H9 (cell line): ENCODE data around the gene NRXN2. TPM values are rescaled to one million over a fixed set of nuclear protein-coding genes. Genes with fewer than 3 reads are reported as not detected.

ENCODE experiments used
- DNase-seq: peaks from one replicate; pipeline ENCODE4 v3.0.0-alpha.2; 2017
- H2AFZ ChIP-seq: one replicate; pipeline ENCODE4 v1.6.1; 2013; ENCODE audit warnings: mild to moderate bottlenecking, low read length, control low read depth, moderate library complexity
- H2AK5ac ChIP-seq: 2 replicates; pipeline ENCODE4 v1.6.1; 2013; ENCODE audit warnings: low read length, control low read depth, mixed read lengths; ENCODE audit not compliant: insufficient read length
- H2BK120ac ChIP-seq: one replicate; pipeline ENCODE4 v1.6.1; 2013; ENCODE audit warnings: low read depth, mild to moderate bottlenecking, low read length, control low read depth, inconsistent platforms; ENCODE audit not compliant: poor library complexity, severe bottlenecking
- H2BK12ac ChIP-seq: 2 replicates; pipeline ENCODE4 v1.6.1; 2013; ENCODE audit warnings: low read length, control low read depth, mixed read lengths, low read depth; ENCODE audit not compliant: insufficient read length
- H2BK15ac ChIP-seq: 2 replicates; pipeline ENCODE4 v1.6.1; 2013; ENCODE audit warnings: low read depth, low read length, control low read depth
- H2BK20ac ChIP-seq: one replicate; pipeline ENCODE4 v1.6.1; 2013; ENCODE audit warnings: low read depth, mild to moderate bottlenecking, low read length, control low read depth, inconsistent platforms; ENCODE audit not compliant: poor library complexity, severe bottlenecking
- H2BK5ac ChIP-seq: 2 replicates; pipeline ENCODE4 v1.6.1; 2013; ENCODE audit warnings: low read length, control low read depth, mixed read lengths; ENCODE audit not compliant: insufficient read length
- H3K14ac ChIP-seq: 2 replicates; pipeline ENCODE4 v1.6.1; 2013; ENCODE audit warnings: low read length, control low read depth; ENCODE audit not compliant: insufficient read depth
- H3K18ac ChIP-seq: 2 replicates; pipeline ENCODE4 v1.6.1; 2013; ENCODE audit warnings: low read depth, mild to moderate bottlenecking, mixed read lengths, low read length, control low read depth; ENCODE audit not compliant: insufficient read length
- H3K23ac ChIP-seq: 2 replicates; pipeline ENCODE4 v1.6.1; 2013; ENCODE audit warnings: low read length, control low read depth, mixed read lengths, low read depth; ENCODE audit not compliant: insufficient read length
- H3K23me2 ChIP-seq: 2 replicates; pipeline ENCODE4 v1.6.1; 2013; ENCODE audit warnings: low read depth, mild to moderate bottlenecking, mixed read lengths, low read length, control low read depth; ENCODE audit not compliant: insufficient read length, poor library complexity, severe bottlenecking
- H3K27ac ChIP-seq: 2 replicates; pipeline ENCODE4 v1.5.1; 2013; ENCODE audit warnings: low read length, control low read depth, mixed read lengths, low read depth; ENCODE audit not compliant: insufficient read length
- H3K27me3 ChIP-seq: 2 replicates; pipeline ENCODE4 v1.6.1; 2013; ENCODE audit warnings: low read length, control low read depth, inconsistent platforms; ENCODE audit not compliant: insufficient read depth
- H3K4ac ChIP-seq: 2 replicates; pipeline ENCODE4 v1.6.1; 2013; ENCODE audit warnings: low read depth, mild to moderate bottlenecking, control low read depth, inconsistent platforms, low read length, moderate library complexity
- H3K4me1 ChIP-seq: 2 replicates; pipeline ENCODE4 v1.6.1; 2013; ENCODE audit warnings: low read length, control low read depth, inconsistent platforms; ENCODE audit not compliant: insufficient read depth
- H3K4me2 ChIP-seq: 2 replicates; pipeline ENCODE4 v1.6.1; 2013; ENCODE audit warnings: low read length, control low read depth, mixed read lengths; ENCODE audit not compliant: insufficient read length, insufficient read depth
- H3K56ac ChIP-seq: 2 replicates; pipeline ENCODE4 v1.6.1; 2013; ENCODE audit warnings: low read depth, mild to moderate bottlenecking, mixed read lengths, low read length, control low read depth; ENCODE audit not compliant: insufficient read length
- H3K79me1 ChIP-seq: 2 replicates; pipeline ENCODE4 v1.6.1; 2013; ENCODE audit warnings: low read depth, mild to moderate bottlenecking, moderate library complexity, low read length, control low read depth, inconsistent platforms; ENCODE audit not compliant: insufficient read depth, poor library complexity, severe bottlenecking
- H3K79me2 ChIP-seq: 2 replicates; pipeline ENCODE4 v1.6.1; 2013; ENCODE audit warnings: low read length, control low read depth, inconsistent platforms; ENCODE audit not compliant: insufficient read depth
- H3K9ac ChIP-seq: 2 replicates; pipeline ENCODE4 v1.6.1; 2013; ENCODE audit warnings: low read length, control low read depth, mixed read lengths; ENCODE audit not compliant: insufficient read length; ENCODE audit errors: extremely low read depth
- H3K9me3 ChIP-seq: one replicate; pipeline ENCODE4 v1.6.1; 2013; ENCODE audit warnings: low read depth, low read length, inconsistent platforms; ENCODE audit not compliant: control insufficient read depth
- H3T11ph ChIP-seq: one replicate; pipeline ENCODE4 v1.6.1; 2013; ENCODE audit warnings: mild to moderate bottlenecking, low read length, control low read depth, inconsistent platforms
- H4K20me1 ChIP-seq: one replicate; pipeline ENCODE4 v1.6.1; 2013; ENCODE audit not compliant: control insufficient read depth, insufficient read length, insufficient read depth
- H4K5ac ChIP-seq: 2 replicates; pipeline ENCODE4 v1.6.1; 2013; ENCODE audit warnings: low read depth, mild to moderate bottlenecking, mixed read lengths, low read length, control low read depth; ENCODE audit not compliant: insufficient read length
- H4K8ac ChIP-seq: replicated peaks from 2 replicates; pipeline ENCODE4 v1.6.1; 2013; ENCODE audit warnings: low read length, control low read depth, mixed read lengths, low read depth; ENCODE audit not compliant: insufficient read length
- H4K91ac ChIP-seq: 2 replicates; pipeline ENCODE4 v1.6.1; 2013; ENCODE audit warnings: low read depth, mild to moderate bottlenecking, moderate library complexity, mixed read lengths, low read length, control low read depth; ENCODE audit not compliant: insufficient read length
- H3K27ac Mint-ChIP-seq, 3 experiments: 2 replicates in 2 of 3; 3 replicates in 1 of 3; pipeline ENCODE4 v1.8.0; 2020 to 2021; ENCODE audit warnings: mixed read lengths in 3 of 3, mild to moderate bottlenecking in 1 of 3, moderate library complexity in 1 of 3
- H3K27me3 Mint-ChIP-seq: 2 replicates; pipeline ENCODE4 v1.8.0; 2021; ENCODE audit warnings: low read depth, mild to moderate bottlenecking, moderate library complexity, mixed read lengths
- H3K36me3 Mint-ChIP-seq, 3 experiments: 2 replicates in 2 of 3; 3 replicates in 1 of 3; pipeline ENCODE4 v1.8.0; 2020 to 2021; ENCODE audit warnings: low read depth in 3 of 3, mixed read lengths in 3 of 3; ENCODE audit not compliant: insufficient read depth in 1 of 3
- H3K4me1 Mint-ChIP-seq, 2 experiments: 2 replicates each; pipeline ENCODE4 v1.8.0; 2020; ENCODE audit warnings: mixed read lengths in 2 of 2
- H3K4me3 Mint-ChIP-seq, 2 experiments: 2 replicates in 1 of 2; 3 replicates in 1 of 2; pipeline ENCODE4 v1.8.0; 2020 to 2021; ENCODE audit warnings: mild to moderate bottlenecking in 2 of 2, mixed read lengths in 2 of 2, moderate library complexity in 1 of 2
- H3K9me3 Mint-ChIP-seq, 2 experiments: 2 replicates in 1 of 2; 3 replicates in 1 of 2; pipeline ENCODE4 v1.8.0; 2020; ENCODE audit warnings: mild to moderate bottlenecking in 2 of 2, mixed read lengths in 2 of 2, moderate library complexity in 1 of 2
- WGBS: extraction: QIAGEN DNeasy Blood & Tissue Kit; methylation state at CpG from one replicate; pipeline ENCODE4 v1.1.7; 2013; ENCODE audit warnings: missing lambda C conversion rate, low lambda C conversion rate, mixed read lengths; ENCODE audit not compliant: insufficient read length; ENCODE audit errors: extremely low coverage; 5-methylcytosine and 5-hydroxymethylcytosine counted together
- total RNA-seq: library from RNA; stranded (reverse); gene quantifications from 2 replicates; pipeline ENCODE4 v1.2.1, GENCODE V29; 2021
- TF ChIP-seq, protein P1 (sequence below): fragments of 200-600 bp; sonication (generic); conservative IDR thresholded peaks from 3 replicates; pipeline ENCODE4 v1.8.0; 2021; ENCODE audit warnings: antibody characterized with exemption, mild to moderate bottlenecking

The NRXN2 gene
- total RNA-seq, 1 experiment from 2014 or later: 3.9 TPM

DNA sequence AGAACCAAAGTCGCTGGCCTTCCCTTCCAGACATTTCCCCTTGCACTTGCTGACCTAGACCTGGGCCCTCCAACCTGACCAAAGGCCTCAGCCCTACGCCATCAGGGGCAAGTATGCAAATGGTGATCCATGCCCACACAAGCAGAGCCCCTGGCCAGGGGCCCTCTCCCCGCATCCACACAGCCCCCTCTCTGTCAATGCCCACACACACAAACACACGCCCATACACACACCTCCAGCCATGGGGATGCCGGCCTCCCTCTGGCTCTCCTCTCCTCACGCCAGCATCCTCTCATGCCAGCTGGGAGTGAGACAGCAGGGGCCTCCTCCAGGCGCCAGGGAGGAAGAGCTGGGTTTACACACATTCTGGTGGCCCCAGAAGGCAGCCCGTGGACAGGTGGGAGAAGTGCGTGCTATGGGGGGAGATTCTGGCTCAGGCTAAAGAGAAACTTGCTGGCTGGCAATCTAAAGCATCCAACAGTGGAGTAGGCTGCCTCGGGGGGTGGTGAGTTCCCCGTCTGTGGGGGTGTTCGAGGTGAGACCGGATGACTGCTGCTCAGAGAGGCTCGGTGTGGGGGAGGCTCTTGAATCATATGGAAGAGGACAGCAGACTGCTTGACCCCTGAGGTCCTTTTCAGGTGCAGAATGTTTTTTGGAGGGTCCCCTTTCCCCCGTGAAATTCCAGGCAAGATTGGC is 4.8 kb downstream of the NRXN2 start:
- H3K27me3 Mint-ChIP-seq: peaks cover 93% of the 10 kb centered on the region
- Histone ChIP-seq H3K79me2 (no peaks in the 10 kb centered on the region), H3K27me3 (peaks cover 11% of the 10 kb centered on the region; the same call in 1 of the 2 replicates)

More for the DNA sequence above, 4.8 kb downstream of the NRXN2 start:
- Histone ChIP-seq H3T11ph (no peak overlapping the region), H2AK5ac (no peak overlapping the region), H3K4ac (no peak overlapping the region), H2BK5ac (no peak overlapping the region), H3K79me1 (no peaks in the 10 kb centered on the region), H2AFZ (no peak overlapping the region), H3K23ac (no peak overlapping the region), H3K27ac (no peak overlapping the region), H3K4me2 (no peak overlapping the region), H2BK120ac (no peak overlapping the region), H3K56ac (no peak overlapping the region), H4K91ac (no peak overlapping the region), H2BK15ac (no peak overlapping the region), H4K20me1 (peaks cover 3% of the 10 kb centered on the region), H3K23me2 (peaks cover 2% of the 10 kb centered on the region), H3K14ac (no peak overlapping the region), H3K4me1 (no peaks in the 10 kb centered on the region), H2BK12ac (no peak overlapping the region), H4K8ac (no peak overlapping the region), H4K5ac (no peak overlapping the region), H2BK20ac (no peak overlapping the region), H3K18ac (no peak overlapping the region), H3K9ac (no peak overlapping the region), H3K9me3 (no peaks in the 10 kb centered on the region)
- TF ChIP-seq, protein P1, sequence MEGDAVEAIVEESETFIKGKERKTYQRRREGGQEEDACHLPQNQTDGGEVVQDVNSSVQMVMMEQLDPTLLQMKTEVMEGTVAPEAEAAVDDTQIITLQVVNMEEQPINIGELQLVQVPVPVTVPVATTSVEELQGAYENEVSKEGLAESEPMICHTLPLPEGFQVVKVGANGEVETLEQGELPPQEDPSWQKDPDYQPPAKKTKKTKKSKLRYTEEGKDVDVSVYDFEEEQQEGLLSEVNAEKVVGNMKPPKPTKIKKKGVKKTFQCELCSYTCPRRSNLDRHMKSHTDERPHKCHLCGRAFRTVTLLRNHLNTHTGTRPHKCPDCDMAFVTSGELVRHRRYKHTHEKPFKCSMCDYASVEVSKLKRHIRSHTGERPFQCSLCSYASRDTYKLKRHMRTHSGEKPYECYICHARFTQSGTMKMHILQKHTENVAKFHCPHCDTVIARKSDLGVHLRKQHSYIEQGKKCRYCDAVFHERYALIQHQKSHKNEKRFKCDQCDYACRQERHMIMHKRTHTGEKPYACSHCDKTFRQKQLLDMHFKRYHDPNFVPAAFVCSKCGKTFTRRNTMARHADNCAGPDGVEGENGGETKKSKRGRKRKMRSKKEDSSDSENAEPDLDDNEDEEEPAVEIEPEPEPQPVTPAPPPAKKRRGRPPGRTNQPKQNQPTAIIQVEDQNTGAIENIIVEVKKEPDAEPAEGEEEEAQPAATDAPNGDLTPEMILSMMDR: no peak
- no peaks in the 10 kb centered on the region; a peak in 2 of 5 replicates for H3K9me3 Mint-ChIP-seq
- no peak for DNase-seq
- no CpG with 5 or more reads among the region's 15 CpGs for WGBS
- H3K36me3 Mint-ChIP-seq: no peaks in the 10 kb centered on the region
- H3K4me1 Mint-ChIP-seq: peaks cover 5 to 54% of the 10 kb centered on the region in 2 experiments
- H3K27ac Mint-ChIP-seq: no peak overlapping the region; a peak in 1 of 7 replicates
- H3K4me3 Mint-ChIP-seq: no peak overlapping the region; a peak in 1 of 5 replicates
